K562 (cell line): ENCODE results near the gene SPANXC. TPM values are rescaled to one million over a fixed set of nuclear protein-coding genes. Genes with fewer than 3 reads are reported as not detected.
"Not testable (repeated sequence)": the region's sequence is repeated elsewhere in the genome, so short reads cannot be mapped to it uniquely, and the experiment has no call there.

Experiments used
- ATAC-seq: fragments of 200-7000 bp; cut with Tn5 transposase; 3 replicates; pipeline ENCODE4 v1.9.1; 2020; ENCODE audit warnings: moderate library complexity
- Bru-seq: library from RNA; stranded (reverse); fragments of 400-500 nt; gene quantifications from one replicate; lab custom pipeline; 2021; lab: Mats Ljungman, UMichigan
- BruChase-seq, 2 experiments: library from RNA; stranded (reverse); fragments of 400-500 nt; gene quantifications; one replicate each; lab custom pipeline; 2021; lab: Mats Ljungman, UMichigan
- BruUV-seq: library from RNA; stranded (reverse); fragments of 400-500 nt; replicated peaks from 2 replicates; lab custom pipeline; 2021; lab: Mats Ljungman, UMichigan
- CTCF ChIA-PET: fragments of 300-600 bp; formaldehyde crosslinking; extraction: SDS; loops from one replicate; lab custom pipeline; 2021; ENCODE audit warnings: low intra/inter-chr PET ratio; lab: Yijun Ruan, JAX
- POLR2A ChIA-PET: fragments of 300-600, 350-650 bp; sonication (Branson Sonifier 250); formaldehyde crosslinking; extraction: SDS; loops from one replicate; lab custom pipeline; 2021; ENCODE audit warnings: antibody characterized with exemption, inconsistent platforms; lab: Yijun Ruan, JAX
- DNase-seq, 4 experiments: peaks; one replicate each; pipeline versions ENCODE4 v3.0.0 to v3.0.0-alpha.2; 2011 to 2018; ENCODE audit warnings: low spot score in 3 of 4, mixed read lengths in 3 of 4; ENCODE audit errors: extremely low read depth in 1 of 4
- FAIRE-seq: peaks from 2 replicates; lab custom pipeline; 2011; peaks lifted over from hg19 to GRCh38; lab: Jason Lieb, UNC
- H2AFZ ChIP-seq: 2 replicates; pipeline ENCODE4 v1.6.0; 2011; ENCODE audit warnings: low read depth, low read length, control low read depth, inconsistent platforms
- H3K27ac ChIP-seq: fragments of 200-600 bp; 3 replicates; pipeline ENCODE4 v1.8.0; 2011; ENCODE audit warnings: low read depth, mild to moderate bottlenecking, control low read depth, inconsistent platforms, low read length, moderate library complexity, mixed read lengths; ENCODE audit errors: extremely low read depth
- H3K27me3 ChIP-seq, 2 experiments: fragments of 300-600 bp in 1 of 2; 2 replicates in 1 of 2; 3 replicates in 1 of 2; pipeline versions ENCODE4 v1.6.0 to v1.8.0; 2011; ENCODE audit warnings: inconsistent platforms in 2 of 2, low read length in 2 of 2, mild to moderate bottlenecking in 1 of 2, mixed read lengths in 1 of 2, moderate library complexity in 1 of 2; ENCODE audit not compliant: control insufficient read depth in 2 of 2, insufficient read depth in 2 of 2
- H3K36me3 ChIP-seq: fragments of 300-600 bp; 3 replicates; pipeline ENCODE4 v1.8.0; 2011; ENCODE audit warnings: mild to moderate bottlenecking, low read length, inconsistent platforms; ENCODE audit not compliant: control insufficient read depth, insufficient read depth
- H3K4me1 ChIP-seq, 2 experiments: fragments of 200-600 bp in 1 of 2; replicated peaks in 1 of 2; 2 replicates in 1 of 2; 3 replicates in 1 of 2; pipeline versions ENCODE4 v1.5.1 to v1.8.0; 2011; ENCODE audit warnings: inconsistent platforms in 2 of 2, low read length in 2 of 2, mild to moderate bottlenecking in 1 of 2, mixed read lengths in 1 of 2, moderate library complexity in 1 of 2; ENCODE audit not compliant: control insufficient read depth in 2 of 2, insufficient read depth in 2 of 2
- H3K4me2 ChIP-seq: 2 replicates; pipeline ENCODE4 v1.6.1; 2011; ENCODE audit warnings: low read length, control low read depth, inconsistent platforms, mixed read lengths; ENCODE audit not compliant: insufficient read depth
- H3K4me3 ChIP-seq: fragments of 200-600 bp; sonication (generic), shearing (Covaris generic); 2 replicates; pipeline ENCODE4 v1.5.1; 2016; ENCODE audit warnings: control low read depth, inconsistent platforms
- H3K79me2 ChIP-seq: fragments of 200-600 bp; 3 replicates; pipeline ENCODE4 v1.8.0; 2011; ENCODE audit warnings: low read length, inconsistent platforms; ENCODE audit not compliant: control insufficient read depth, insufficient read depth
- H3K9ac ChIP-seq, 2 experiments: 2 replicates each; pipeline versions ENCODE4 v1.6.0 to v1.6.1; 2011; ENCODE audit warnings: low read depth in 2 of 2, low read length in 2 of 2, control low read depth in 1 of 2, inconsistent platforms in 1 of 2, mild to moderate bottlenecking in 1 of 2, mixed read lengths in 1 of 2; ENCODE audit not compliant: insufficient read depth in 1 of 2
- H3K9me1 ChIP-seq: one replicate; pipeline ENCODE4 v1.6.0; 2011; ENCODE audit warnings: inconsistent platforms, mild to moderate bottlenecking, low read length, moderate library complexity; ENCODE audit not compliant: control insufficient read depth, insufficient read depth
- H3K9me3 ChIP-seq: replicated peaks from 2 replicates; pipeline ENCODE4 v1.5.1; 2011; ENCODE audit warnings: low read depth, low read length, inconsistent platforms; ENCODE audit not compliant: control insufficient read depth, insufficient read depth
- H4K20me1 ChIP-seq: replicated peaks from 2 replicates; pipeline ENCODE4 v1.6.1; 2011; ENCODE audit warnings: low read length, inconsistent platforms, mixed read lengths; ENCODE audit not compliant: control insufficient read depth, insufficient read depth
- CHCHD3 ChIP-seq: fragments of 250-450 bp; sonication (Bioruptor Pico); IDR thresholded peaks from 2 replicates; pipeline ENCODE4 v2.1.2; 2022; ENCODE audit warnings: mild to moderate bottlenecking
- ETS2 ChIP-seq: IDR thresholded peaks from 2 replicates; pipeline ENCODE4 v1.6.1; 2016; ENCODE audit warnings: borderline replicate concordance, missing genetic modification characterization, mild to moderate bottlenecking, moderate library complexity, missing compliant biosample characterization; ENCODE audit not compliant: poor library complexity, severe bottlenecking
- FOXK1 ChIP-seq: sonication (generic); formaldehyde crosslinking; IDR thresholded peaks from 2 replicates; pipeline ENCODE4 v1.8.0; 2022; ENCODE audit warnings: missing genetic modification reagents, mild to moderate bottlenecking, borderline replicate concordance
- KDM2B ChIP-seq: fragments of 250-450 bp; sonication (Bioruptor Pico); IDR thresholded peaks from 2 replicates; pipeline ENCODE4 v1.8.0; 2021; ENCODE audit warnings: mild to moderate bottlenecking, moderate library complexity
- RCOR1 ChIP-seq, 2 experiments: IDR thresholded peaks; 2 replicates each; pipeline ENCODE4 v1.6.1; 2012; ENCODE audit warnings: low read depth in 2 of 2, low read length in 2 of 2, borderline replicate concordance in 1 of 2, improper control_type of control experiment in 1 of 2
- ZBTB49 ChIP-seq: sonication (generic); formaldehyde crosslinking; IDR thresholded peaks from 2 replicates; pipeline ENCODE4 v1.8.0; 2022; ENCODE audit warnings: missing genetic modification reagents, mild to moderate bottlenecking, borderline replicate concordance
- WGBS: fragments of 100-300 bp; shearing (Covaris generic); methylation state at CpG from one replicate; pipeline ENCODE4 v1.1.6; 2016; ENCODE audit warnings: low coverage, mixed read lengths; ENCODE audit not compliant: insufficient coverage; ENCODE audit errors: missing lambda C conversion rate; 5-methylcytosine and 5-hydroxymethylcytosine counted together
- in situ Hi-C: fragments of 300-500 bp; cut with MboI; formaldehyde crosslinking; loops from 4 replicates; pipeline ENCODE4 v1.15.0; 2018; ENCODE audit warnings: inconsistent platforms, mixed read lengths
- intact Hi-C: fragments of 100-400 bp; cut with micrococcal nuclease; formaldehyde crosslinking; loops from 2 replicates; pipeline ENCODE4 v1.14.2; 2022
- long read RNA-seq, 3 experiments: library from polyadenylated mRNA in 2 of 3; library from RNA in 1 of 3; unstranded in 2 of 3; stranded (forward) in 1 of 3; transcript quantifications; one replicate each; pipeline ENCODE4 v2.0.0, GENCODE V29; 2019 to 2022
- polyA minus RNA-seq, 3 experiments: library from RNA; depleted of rRNA, polyadenylated mRNA; stranded (reverse); fragments of >200 nt; gene quantifications; 2 replicates each; pipeline ENCODE4 v1.2.3, GENCODE V29; 2011
- polyA plus RNA-seq, 8 experiments: library from polyadenylated mRNA; depleted of rRNA in 4 of 8; stranded (reverse) in 5 of 8; unstranded in 3 of 8; fragments of >200 nt; fragmentation: Nextera tagmentation in 2 of 8; fragmentation: Illumina TruSeq in 1 of 8; extraction: Ambion mirVana in 2 of 8; extraction: Trizol in 1 of 8; gene quantifications; 2 replicates each; pipeline versions ENCODE4 v1.2.1 to v1.2.3, GENCODE V29; 2011 to 2014; ENCODE audit warnings: inconsistent platforms in 1 of 8, missing spikeins in 1 of 8
- total RNA-seq, 7 experiments: library from RNA; depleted of rRNA in 6 of 7; stranded (reverse); fragments of >200 nt in 6 of 7; fragmentation: Illumina TruSeq in 2 of 7; extraction: Trizol in 2 of 7; gene quantifications; 2 replicates each; pipeline versions ENCODE4 v1.2.1 to v1.2.3, GENCODE V29; 2011 to 2021; ENCODE audit warnings: low replicate concordance in 1 of 7
- TF ChIP-seq, protein P1 (sequence below): IDR thresholded peaks from 2 replicates; pipeline ENCODE4 v1.6.1; 2014; ENCODE audit warnings: antibody characterized with exemption

Gene SPANXC, protein sequence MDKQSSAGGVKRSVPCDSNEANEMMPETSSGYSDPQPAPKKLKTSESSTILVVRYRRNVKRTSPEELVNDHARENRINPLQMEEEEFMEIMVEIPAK
- total RNA-seq (2011; cell fraction: chromatin; rRNA removed; ENCODE audit: low replicate concordance), result not detected in 2 replicates
- not detected in 2 replicates for total RNA-seq (2011; cell fraction: nucleolus; rRNA removed)
- total RNA-seq (2011; cell fraction: nucleoplasm; rRNA removed), result not detected in 2 replicates
- total RNA-seq (2014; rRNA removed), result not detected in 2 replicates
- not detected in 2 replicates for total RNA-seq (2014; rRNA removed; fragmentation: Illumina TruSeq; extraction: Trizol)
- not detected in 2 replicates for total RNA-seq (2015; rRNA removed; fragmentation: Illumina TruSeq; extraction: Trizol)
- not detected in 2 replicates for total RNA-seq (2021)
- not detected in 2 replicates for polyA plus RNA-seq (2011; rRNA removed)
- not detected in 2 replicates for polyA plus RNA-seq (2011; cell fraction: cytosol; rRNA removed)
- not detected in 2 replicates for polyA plus RNA-seq (2011; cell fraction: nucleus; rRNA removed)
- polyA plus RNA-seq (2012), result not detected in 2 replicates
- not detected in 2 replicates for polyA plus RNA-seq (2014; fragmentation: Illumina TruSeq; extraction: Trizol)
- polyA plus RNA-seq (2014; fragmentation: Nextera tagmentation; extraction: Ambion mirVana), result not detected
- polyA plus RNA-seq (2014; rRNA removed), result not detected in 2 replicates
- polyA minus RNA-seq (2011; rRNA and poly(A)+ RNA removed), result not detected in 2 replicates
- not detected in 2 replicates for polyA minus RNA-seq (2011; cell fraction: cytosol; rRNA and poly(A)+ RNA removed)
- not detected in 2 replicates for polyA minus RNA-seq (2011; cell fraction: nucleus; rRNA and poly(A)+ RNA removed)
- Bru-seq, nascent RNA, result not detected
- BruChase-seq, experiment 1, labeled RNA remaining after a 2-hour chase, result not detected
- BruChase-seq, experiment 2, labeled RNA remaining after a 6-hour chase, result not detected
- long read RNA-seq, experiment 1, result 0 reads
- long read RNA-seq, experiment 2, result 0 reads
- long read RNA-seq, experiment 3, result 0 reads

DNA sequence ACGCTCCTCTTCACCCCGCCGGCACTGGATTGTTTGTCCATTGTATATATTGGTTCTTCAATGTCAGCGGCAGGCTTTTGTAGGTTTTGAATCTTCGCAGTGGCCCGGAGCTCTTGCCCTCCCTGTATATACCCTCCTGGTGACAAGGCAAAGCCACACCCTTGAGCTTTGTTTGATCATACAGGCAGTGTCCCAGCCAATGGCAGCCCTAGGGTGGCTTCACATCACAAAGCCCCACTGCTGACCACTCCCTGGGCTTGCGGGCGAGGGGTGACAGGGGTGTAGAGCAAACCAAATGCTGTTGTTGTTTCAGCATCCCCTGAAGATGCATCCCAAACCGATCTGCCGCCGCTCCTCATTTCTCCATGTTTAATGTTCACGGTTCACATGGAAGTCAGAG, at the start of gene SPANXC:
Gene SPANXC, minus strand, starts transcription at position 101 of the 400 bp plus-strand sequence. Its CDS starts 60 bp downstream, at position 41.
- H2AFZ ChIP-seq, H3K27me3 ChIP-seq, H3K79me2 ChIP-seq, POLR2A ChIA-PET, in situ Hi-C loops, H4K20me1 ChIP-seq, H3K9me3 ChIP-seq, CTCF ChIA-PET, H3K4me3 ChIP-seq, H3K27ac ChIP-seq, H3K36me3 ChIP-seq, DNase-seq, H3K4me2 ChIP-seq, BruUV-seq, FAIRE-seq, H3K9me1 ChIP-seq, H3K4me1 ChIP-seq, H3K9ac ChIP-seq, intact Hi-C loops, ATAC-seq: not testable (repeated sequence)
- 0% methylated on average over 3 of the region's 12 CpGs for WGBS

GRCh38 chrX:141279476-141279875, 37.2 kb upstream of the SPANXC start:
- no TSS peak for BruUV-seq
- 0% methylated on average over 2 of the region's 2 CpGs for WGBS
- intact Hi-C loops (loop anchor here (2.0 kb wide), 1 partner anchor 361 kb away; no protein-coding TSS in a partner anchor), in situ Hi-C loops (no loop called here)
- Histone ChIP-seq H4K20me1 (no peaks in the 10 kb centered on the region), H2AFZ (no peak overlapping the region), H3K9me1 (no peaks in the 10 kb centered on the region), H3K4me1 (no peaks in the 10 kb centered on the region), H3K4me3 (no peak overlapping the region), H3K4me2 (no peak overlapping the region), H3K9ac (no peak overlapping the region), H3K27ac (no peak overlapping the region), H3K27me3 (no peaks in the 10 kb centered on the region), H3K36me3 (no peaks in the 10 kb centered on the region), H3K79me2 (no peaks in the 10 kb centered on the region), H3K9me3 (no peaks in the 10 kb centered on the region)
- ChIA-PET CTCF (no interaction called here), POLR2A (no interaction called here)
- no peak for DNase-seq
- FAIRE-seq, result no peak
- ATAC-seq, result no peak
- TF ChIP-seq ZBTB49 (CRISPR knock-in tag), result no peak
- no peak for TF ChIP-seq ETS2 (tag)
- TF ChIP-seq FOXK1 (CRISPR knock-in tag), result no peak
- no peak for TF ChIP-seq RCOR1 (IDR thresholded peaks at IDR 0.05; ENCODE audit: borderline replicate concordance in 1 of 2, low read depth in 2 of 2, low read length in 2 of 2)
- TF ChIP-seq, protein P1, sequence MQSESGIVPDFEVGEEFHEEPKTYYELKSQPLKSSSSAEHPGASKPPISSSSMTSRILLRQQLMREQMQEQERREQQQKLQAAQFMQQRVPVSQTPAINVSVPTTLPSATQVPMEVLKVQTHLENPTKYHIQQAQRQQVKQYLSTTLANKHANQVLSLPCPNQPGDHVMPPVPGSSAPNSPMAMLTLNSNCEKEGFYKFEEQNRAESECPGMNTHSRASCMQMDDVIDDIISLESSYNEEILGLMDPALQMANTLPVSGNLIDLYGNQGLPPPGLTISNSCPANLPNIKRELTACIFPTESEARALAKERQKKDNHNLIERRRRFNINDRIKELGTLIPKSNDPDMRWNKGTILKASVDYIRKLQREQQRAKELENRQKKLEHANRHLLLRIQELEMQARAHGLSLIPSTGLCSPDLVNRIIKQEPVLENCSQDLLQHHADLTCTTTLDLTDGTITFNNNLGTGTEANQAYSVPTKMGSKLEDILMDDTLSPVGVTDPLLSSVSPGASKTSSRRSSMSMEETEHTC, result no peak
- no peak for TF ChIP-seq KDM2B
- no peak for TF ChIP-seq CHCHD3 (CRISPR knock-in tag)
